Activated T-cell treated with anti-CD3 and anti-CD28 coated beads, Interleukin-2, amount 50 U/mL, for 48 hours (primary cell): ENCODE results near the gene FAM177B.
A peak's percentile ranks its signal among the peaks of the same experiment; 100 is the strongest.

Source experiments
- DNase-seq, 2 experiments: peaks; one replicate each; pipeline ENCODE4 v3.0.0-alpha.2; 2020

Gene FAM177B

GRCh38 chr1:222788402-222789156 lies 51.6 kb downstream of the FAM177B start:
- no peak for DNase-seq

GRCh38 chr1:222790115-222790514 lies 53.1 kb downstream of the FAM177B start:
- peak in 1 of 2 experiments; percentile 18 for DNase-seq

- DNase-seq, result no peak
These were observed 53.5 kb downstream of the FAM177B start for GRCh38 chr1:222790520-222790919.

DNA sequence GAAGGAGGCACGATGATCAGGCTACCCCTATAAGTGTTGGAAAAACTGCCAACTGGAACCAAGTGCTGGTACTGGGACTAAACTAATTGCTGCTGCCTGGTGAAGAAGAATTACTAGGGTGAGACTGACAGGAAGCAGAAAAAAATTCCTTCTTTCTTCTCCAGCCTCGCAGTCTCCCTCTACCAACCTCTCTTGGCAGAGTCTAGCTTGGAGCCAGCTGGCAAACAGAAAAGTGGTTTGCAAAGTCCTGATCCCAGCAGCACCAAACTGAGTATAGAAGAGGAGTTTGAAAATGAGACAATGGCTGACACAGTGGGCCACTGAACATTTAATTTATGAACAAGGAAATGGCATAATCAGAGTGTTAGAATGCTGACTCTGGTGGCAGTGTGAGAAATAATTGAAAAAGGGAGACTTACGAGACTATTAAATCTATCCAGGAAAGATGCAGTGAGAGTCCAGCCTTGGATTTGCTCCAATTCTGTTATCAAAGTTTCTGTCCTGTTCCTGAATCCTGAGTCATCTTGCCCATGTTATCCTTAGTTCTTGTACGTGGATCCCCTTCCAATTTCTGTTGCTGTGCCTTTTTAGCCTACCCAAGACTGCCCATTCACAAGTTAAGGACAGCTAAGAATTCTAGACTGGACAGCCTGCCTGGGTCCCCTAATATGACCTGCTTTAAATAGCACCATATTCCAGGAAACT lies 54.2 kb downstream of the FAM177B start:
- no peak for DNase-seq

DNA sequence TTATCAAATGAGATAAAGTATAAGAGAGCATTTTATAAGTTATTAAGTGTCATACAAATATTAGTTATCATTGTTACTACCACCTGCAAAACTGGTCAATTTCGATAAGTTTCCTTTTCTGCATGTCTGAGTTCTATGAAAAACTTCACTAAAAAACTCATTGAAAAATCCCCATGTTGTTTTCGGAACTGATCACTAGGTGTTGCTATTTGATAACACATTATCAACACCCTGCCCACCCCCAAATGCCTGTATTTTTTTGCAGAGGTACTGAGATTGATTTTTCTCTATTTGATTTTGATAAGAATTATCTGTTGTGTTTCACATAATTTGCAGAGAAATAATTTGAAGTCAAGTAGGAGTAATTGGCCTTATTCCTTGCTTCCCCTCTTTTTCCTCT lies 55.7 kb downstream of the FAM177B start:
- DNase-seq, result no peak

- DNase-seq, result no peak
These were observed 57.9 kb downstream of the FAM177B start for GRCh38 chr1:222794656-222795474.

- DNase-seq, result no peak
These were observed 61.1 kb downstream of the FAM177B start for GRCh38 chr1:222798116-222798515.

DNA sequence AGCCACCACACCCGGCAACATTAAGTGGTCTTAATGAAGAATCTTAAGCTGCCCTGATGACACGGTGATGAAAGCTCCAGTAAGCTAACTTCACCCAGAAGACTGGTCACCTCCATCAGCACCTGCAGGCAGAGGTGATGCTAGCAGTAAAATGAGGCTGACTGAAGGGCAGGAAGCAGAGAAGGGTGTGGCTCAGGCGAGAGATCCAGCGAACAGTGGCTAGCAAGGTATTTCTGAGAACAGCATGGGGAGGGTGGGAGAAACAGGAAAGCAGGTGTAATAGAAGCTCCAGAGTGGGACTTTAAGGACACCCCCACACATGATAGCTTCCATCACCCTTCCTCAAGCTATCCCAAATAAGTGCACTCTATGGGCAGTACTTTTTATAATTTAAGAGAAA lies 62.0 kb downstream of the FAM177B start:
- DNase-seq, result no peak
